Activated CD4-positive, alpha-beta T cell treated with anti-CD3 and anti-CD28 coated beads for 36 hours (primary cell): ENCODE measurements around the gene DRD2. TPM values are rescaled to one million over a fixed set of nuclear protein-coding genes. Genes with fewer than 3 reads are reported as not detected.

Experiments used
- ATAC-seq: fragments of 200-7000 bp; cut with Tn5 transposase; one replicate; pipeline ENCODE4 v1.10.0; 2021; ENCODE audit warnings: mild to moderate bottlenecking, moderate library complexity
- CTCF ChIA-PET: fragments of 350-600 bp; sonication (Branson Sonifier 250); formaldehyde crosslinking; loops from one replicate; lab custom pipeline; 2021; ENCODE audit warnings: antibody characterized with exemption; lab: Charles Lee
- POLR2A ChIA-PET: fragments of 350-600 bp; sonication (Branson Sonifier 250); formaldehyde crosslinking; loops from one replicate; lab custom pipeline; 2021; ENCODE audit warnings: antibody characterized with exemption, inconsistent platforms; lab: Charles Lee
- DNase-seq: peaks from one replicate; pipeline ENCODE4 v3.0.0-alpha.2; 2020
- H3K27ac Mint-ChIP-seq: one replicate; pipeline ENCODE4 v1.8.0; 2021; ENCODE audit warnings: mixed read lengths
- H3K27me3 Mint-ChIP-seq: one replicate; pipeline ENCODE4 v1.8.0; 2021; ENCODE audit warnings: mixed read lengths
- H3K36me3 Mint-ChIP-seq: one replicate; pipeline ENCODE4 v1.8.0; 2021; ENCODE audit warnings: low read depth, mixed read lengths
- H3K4me1 Mint-ChIP-seq: one replicate; pipeline ENCODE4 v1.8.0; 2021; ENCODE audit warnings: mixed read lengths
- H3K4me3 Mint-ChIP-seq: one replicate; pipeline ENCODE4 v1.8.0; 2021; ENCODE audit warnings: mild to moderate bottlenecking, moderate library complexity, mixed read lengths
- H3K9me3 Mint-ChIP-seq: one replicate; pipeline ENCODE4 v1.8.0; 2021; ENCODE audit warnings: low read depth, mixed read lengths
- intact Hi-C, 2 experiments: fragments of 100-400 bp; cut with DNase I in 1 of 2; cut with micrococcal nuclease in 1 of 2; formaldehyde crosslinking; loops; one replicate each; pipeline versions ENCODE4 v1.14.2 to v1.15.1; 2022 to 2024; cut with DNase I, micrococcal nuclease
- total RNA-seq, 2 experiments: library from RNA; stranded (reverse); gene quantifications; one replicate each; pipeline ENCODE4 v1.2.3, GENCODE V29; 2021

Gene DRD2
- total RNA-seq, 2 experiments from 2014 or later, result not detected

GRCh38 chr11:113397212-113397611, 78.0 kb downstream of the DRD2 start:
- Mint-ChIP-seq H3K9me3 (no peaks in the 10 kb centered on the region), H3K27ac (no peak overlapping the region), H3K4me3 (no peak overlapping the region), H3K27me3 (no peaks in the 10 kb centered on the region), H3K36me3 (no peaks in the 10 kb centered on the region), H3K4me1 (no peaks in the 10 kb centered on the region)
- CTCF ChIA-PET, result interaction anchor here (0.7 kb wide), 1 partner anchor 1471 kb away, joined by 4 read pairs; no protein-coding TSS in a partner anchor
- POLR2A ChIA-PET, result no interaction called here
- intact Hi-C loops, result no loop called here
- no peak for ATAC-seq
- DNase-seq, result no peak

DNA sequence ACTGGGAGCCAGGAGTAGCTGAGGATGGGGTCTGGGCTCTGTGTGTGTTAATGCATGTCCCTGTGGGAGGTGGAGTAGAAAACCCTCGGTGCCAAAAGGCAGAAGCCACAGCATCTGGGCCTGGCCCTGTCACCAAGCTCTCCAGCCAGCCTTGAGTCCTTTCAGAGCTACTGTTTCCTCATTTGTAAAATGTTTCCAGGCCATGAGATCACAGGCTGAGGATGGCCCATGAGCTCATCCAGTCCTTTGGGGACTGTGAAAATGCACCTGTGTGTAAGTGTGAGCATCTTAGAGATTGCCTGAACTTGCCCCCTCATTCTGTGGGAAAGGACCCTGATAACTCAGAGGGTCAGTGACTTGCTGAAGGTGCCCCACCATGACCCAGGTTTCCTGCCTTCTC, 78.5 kb downstream of the DRD2 start:
- Mint-ChIP-seq H3K27ac (no peak overlapping the region), H3K4me1 (no peaks in the 10 kb centered on the region), H3K4me3 (no peak overlapping the region), H3K9me3 (no peaks in the 10 kb centered on the region), H3K36me3 (no peaks in the 10 kb centered on the region), H3K27me3 (no peaks in the 10 kb centered on the region)
- POLR2A ChIA-PET, result no interaction called here
- ATAC-seq, result no peak
- intact Hi-C loops, result no loop called here
- CTCF ChIA-PET, result interaction anchor here (0.7 to 0.9 kb wide), 2 partner anchors 11 to 1470 kb away, joined by 3 to 4 read pairs; no protein-coding TSS in a partner anchor
- DNase-seq, result no peak

GRCh38 chr11:113395782-113396336, 79.3 kb downstream of the DRD2 start:
- ChIA-PET POLR2A (no interaction called here), CTCF (interaction anchor here (0.9 kb wide), 1 partner anchor 12 kb away, joined by 3 read pairs; no protein-coding TSS in a partner anchor)
- H3K4me3 Mint-ChIP-seq, result no peak overlapping the region
- no peak for DNase-seq
- no peak overlapping the region for H3K27ac Mint-ChIP-seq
- no peaks in the 10 kb centered on the region for H3K9me3 Mint-ChIP-seq
- no peaks in the 10 kb centered on the region for H3K36me3 Mint-ChIP-seq
- H3K27me3 Mint-ChIP-seq, result no peaks in the 10 kb centered on the region
- intact Hi-C loops, result no loop called here
- no peak for ATAC-seq
- H3K4me1 Mint-ChIP-seq, result no peaks in the 10 kb centered on the region

DNA sequence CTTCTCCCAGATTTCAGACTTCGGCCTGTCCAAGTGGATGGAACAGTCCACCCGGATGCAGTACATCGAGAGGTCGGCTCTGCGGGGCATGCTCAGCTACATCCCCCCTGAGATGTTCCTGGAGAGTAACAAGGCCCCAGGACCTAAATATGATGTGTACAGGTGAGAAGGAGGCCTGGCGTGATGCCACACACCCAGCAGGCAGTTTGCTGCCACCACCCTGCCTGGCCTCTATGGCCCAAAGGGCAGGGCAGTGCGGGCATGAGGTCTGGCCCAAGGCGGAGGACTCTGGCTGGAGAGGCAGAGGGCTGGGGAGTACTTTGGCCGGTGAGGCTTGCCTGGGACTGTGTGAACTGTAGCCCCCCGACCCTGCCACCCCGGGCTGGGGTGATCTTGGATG, 80.3 kb downstream of the DRD2 start:
- H3K27ac Mint-ChIP-seq, result no peak overlapping the region
- H3K4me3 Mint-ChIP-seq, result no peak overlapping the region
- H3K9me3 Mint-ChIP-seq, result no peaks in the 10 kb centered on the region
- intact Hi-C loops, result no loop called here
- no peaks in the 10 kb centered on the region for H3K27me3 Mint-ChIP-seq
- H3K36me3 Mint-ChIP-seq, result no peaks in the 10 kb centered on the region
- CTCF ChIA-PET, result no interaction called here
- no peak for ATAC-seq
- DNase-seq, result no peak
- POLR2A ChIA-PET, result no interaction called here
- no peaks in the 10 kb centered on the region for H3K4me1 Mint-ChIP-seq

- Mint-ChIP-seq H3K27me3 (no peaks in the 10 kb centered on the region), H3K4me3 (no peak overlapping the region), H3K9me3 (no peaks in the 10 kb centered on the region), H3K4me1 (no peaks in the 10 kb centered on the region), H3K36me3 (no peaks in the 10 kb centered on the region), H3K27ac (no peak overlapping the region)
- DNase-seq, result no peak
- ATAC-seq, result no peak
- ChIA-PET CTCF (interaction anchor here (1.0 kb wide), 1 partner anchor 11 kb away, joined by 3 read pairs; no protein-coding TSS in a partner anchor), POLR2A (no interaction called here)
- intact Hi-C loops, result no loop called here
These were observed 81.7 kb downstream of the DRD2 start for GRCh38 chr11:113393501-113393985.

- no peak overlapping the region for H3K4me3 Mint-ChIP-seq
These were observed 82.8 kb downstream of the DRD2 start for GRCh38 chr11:113392236-113392921.

DNA sequence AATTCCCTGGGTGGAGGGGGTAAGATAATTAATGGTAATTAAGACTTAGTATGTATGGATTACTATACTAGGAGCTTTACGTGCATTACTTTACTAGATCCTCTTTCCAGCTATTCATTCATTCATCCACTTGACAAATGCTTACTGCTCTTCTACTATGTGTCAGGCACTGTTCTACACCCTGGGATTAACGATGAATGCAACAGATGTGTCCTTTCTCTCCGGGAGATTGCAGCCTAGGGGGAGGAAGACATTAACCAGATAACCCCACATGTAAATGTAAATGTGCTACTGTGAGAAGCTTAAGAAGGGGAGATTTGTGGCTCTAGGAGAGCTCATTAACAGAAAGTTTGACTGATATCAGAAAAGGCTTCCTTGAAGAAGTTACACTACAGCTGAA, 85.9 kb downstream of the DRD2 start:
- Mint-ChIP-seq H3K36me3 (peaks cover 2% of the 10 kb centered on the region), H3K27ac (no peak overlapping the region), H3K9me3 (no peaks in the 10 kb centered on the region), H3K27me3 (peaks cover 3% of the 10 kb centered on the region), H3K4me1 (no peaks in the 10 kb centered on the region), H3K4me3 (no peak overlapping the region)
- no peak for ATAC-seq
- ChIA-PET CTCF (no interaction called here), POLR2A (no interaction called here)
- intact Hi-C loops, result no loop called here
- no peak for DNase-seq

More at GRCh38 chr11:113392236-113392921, 82.8 kb downstream of the DRD2 start:
- no peak overlapping the region for H3K27ac Mint-ChIP-seq
- CTCF ChIA-PET, result interaction anchor here (0.6 kb wide), 1 partner anchor 137 kb away, joined by 3 read pairs; no protein-coding TSS in a partner anchor
- no peaks in the 10 kb centered on the region for H3K27me3 Mint-ChIP-seq
- no peaks in the 10 kb centered on the region for H3K9me3 Mint-ChIP-seq
- H3K36me3 Mint-ChIP-seq, result no peaks in the 10 kb centered on the region
- intact Hi-C loops, result no loop called here
- ATAC-seq (no peak), DNase-seq (no peak)
- POLR2A ChIA-PET, result no interaction called here
- no peaks in the 10 kb centered on the region for H3K4me1 Mint-ChIP-seq

- intact Hi-C loops, result no loop called here
- peak; percentile 9 for DNase-seq
- Mint-ChIP-seq H3K4me3 (no peak within 1 kb of the TSS), H3K27ac (no peak within 1 kb of the TSS), H3K27me3 (peaks cover 3% of the 10 kb centered on the region), H3K4me1 (no peaks in the 10 kb centered on the region), H3K9me3 (no peaks in the 10 kb centered on the region), H3K36me3 (peaks cover 2% of the 10 kb centered on the region)
- ChIA-PET POLR2A (no interaction called here), CTCF (interaction anchor here (1.2 kb wide), 1 partner anchor 82 kb away, joined by 4 read pairs; no protein-coding TSS in a partner anchor)
- ATAC-seq, result no peak
These were observed 87.5 kb downstream of the DRD2 start, which contains the start of gene ANKK1 for GRCh38 chr11:113387605-113388211. TSS of gene ANKK1 (plus strand) at chr11:113387779. CDS start at chr11:113387885, 106 bp downstream.

DNA sequence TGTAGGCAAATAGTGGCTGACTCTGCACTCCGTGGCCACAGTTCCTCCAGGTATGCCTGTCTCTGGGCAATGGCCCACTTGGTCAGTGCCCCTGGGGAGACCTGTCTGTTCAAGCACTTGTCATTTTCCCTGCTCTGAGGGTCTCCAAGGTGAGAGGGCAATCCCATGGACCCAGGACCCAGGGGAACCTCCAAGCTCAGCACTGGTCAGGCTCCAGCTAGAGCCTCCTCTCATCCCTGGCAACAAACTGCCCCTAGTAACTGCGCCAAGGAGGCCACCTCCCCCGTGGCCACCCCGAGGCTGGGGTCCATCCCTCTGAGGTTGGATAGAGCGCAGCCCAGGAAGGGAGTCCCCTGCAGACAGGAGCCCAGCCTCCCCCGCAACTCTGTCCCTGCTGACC, 88.3 kb downstream of the DRD2 start:
- H3K27me3 Mint-ChIP-seq, result peaks cover 3% of the 10 kb centered on the region
- H3K27ac Mint-ChIP-seq, result no peak overlapping the region
- H3K36me3 Mint-ChIP-seq, result peaks cover 2% of the 10 kb centered on the region
- DNase-seq, result no peak
- no peak overlapping the region for H3K4me3 Mint-ChIP-seq
- ATAC-seq, result no peak
- H3K4me1 Mint-ChIP-seq, result no peaks in the 10 kb centered on the region
- CTCF ChIA-PET, result interaction anchor here (0.6 to 1.0 kb wide), 2 partner anchors 8 to 23 kb away, joined by 3 to 5 read pairs; no protein-coding TSS in a partner anchor
- POLR2A ChIA-PET, result no interaction called here
- no peaks in the 10 kb centered on the region for H3K9me3 Mint-ChIP-seq
- intact Hi-C loops, result no loop called here

DNA sequence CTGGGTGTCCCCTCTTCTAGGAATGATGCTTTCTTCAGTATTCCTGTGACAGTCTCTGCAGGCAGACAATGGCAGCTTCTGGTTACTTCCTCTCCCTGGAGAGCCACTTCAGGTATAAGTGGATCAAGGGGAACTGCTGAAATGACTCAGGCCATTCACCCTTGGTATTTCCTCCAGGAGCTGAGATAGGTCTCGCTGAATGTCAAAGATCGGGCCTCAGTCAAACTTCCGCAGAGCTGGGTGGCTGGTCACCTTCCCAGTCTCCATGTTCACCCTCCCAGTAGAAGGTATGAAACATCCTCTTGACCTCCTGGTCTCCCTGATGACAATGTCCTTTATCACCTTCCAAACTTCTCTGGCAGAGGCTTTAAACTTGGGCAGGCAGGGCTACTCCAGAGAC, 89.4 kb downstream of the DRD2 start:
- POLR2A ChIA-PET, result no interaction called here
- no peak overlapping the region for H3K27ac Mint-ChIP-seq
- peaks cover 3% of the 10 kb centered on the region for H3K27me3 Mint-ChIP-seq
- H3K36me3 Mint-ChIP-seq, result peaks cover 2% of the 10 kb centered on the region
- no peaks in the 10 kb centered on the region for H3K4me1 Mint-ChIP-seq
- ATAC-seq, result no peak
- no peaks in the 10 kb centered on the region for H3K9me3 Mint-ChIP-seq
- DNase-seq, result no peak
- no peak overlapping the region for H3K4me3 Mint-ChIP-seq
- intact Hi-C loops, result no loop called here
- CTCF ChIA-PET, result interaction anchor here (0.8 kb wide), 1 partner anchor 13 kb away, joined by 3 read pairs; no protein-coding TSS in a partner anchor

DNA sequence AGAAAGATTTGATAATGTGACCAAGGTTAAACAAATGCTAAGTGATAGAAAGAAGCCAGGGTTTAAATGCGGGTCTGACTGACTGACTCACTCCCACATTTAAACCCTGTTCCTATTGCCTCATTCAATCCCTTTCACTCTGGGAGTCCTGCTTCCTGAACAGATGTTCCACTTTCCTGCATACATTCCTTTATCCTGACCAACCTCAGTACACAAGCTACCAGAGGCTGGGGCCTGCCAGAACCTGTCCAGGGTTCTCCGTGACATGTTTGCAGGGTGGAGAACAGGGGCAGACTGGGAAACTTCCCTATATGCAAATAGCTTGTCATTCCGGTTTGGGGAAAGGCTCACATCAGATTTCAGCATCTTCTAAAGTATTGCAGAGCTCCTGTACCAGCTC, 90.6 kb downstream of the DRD2 start:
- H3K27me3 Mint-ChIP-seq, result peaks cover 3% of the 10 kb centered on the region
- POLR2A ChIA-PET, result no interaction called here
- H3K36me3 Mint-ChIP-seq, result peaks cover 10% of the 10 kb centered on the region
- intact Hi-C loops, result no loop called here
- H3K4me3 Mint-ChIP-seq, result no peak overlapping the region
- H3K27ac Mint-ChIP-seq, result no peak overlapping the region
- DNase-seq (no peak), ATAC-seq (no peak)
- H3K9me3 Mint-ChIP-seq, result no peaks in the 10 kb centered on the region
- CTCF ChIA-PET, result interaction anchor here (0.6 kb wide), 1 partner anchor 829 kb away, joined by 3 read pairs; no protein-coding TSS in a partner anchor
- no peaks in the 10 kb centered on the region for H3K4me1 Mint-ChIP-seq
